Colonic mucosa (tissue), 4 donors: ENCODE results near the gene SYT1. TPM values are rescaled to one million over a fixed set of nuclear protein-coding genes. Genes with fewer than 3 reads are reported as not detected.

Experiments used
- DNase-seq: peaks from one replicate; pipeline ENCODE4 v3.0.0-alpha.2; 2020
- H3K27ac ChIP-seq: fragments of 200-600 bp; one replicate; pipeline ENCODE4 v1.8.0; 2021
- H3K27me3 ChIP-seq: fragments of 200-600 bp; one replicate; pipeline ENCODE4 v1.8.0; 2021
- H3K36me3 ChIP-seq: fragments of 200-600 bp; one replicate; pipeline ENCODE4 v1.8.0; 2021
- H3K4me1 ChIP-seq: fragments of 200-600 bp; one replicate; pipeline ENCODE4 v1.8.0; 2021; ENCODE audit warnings: mild to moderate bottlenecking
- H3K4me3 ChIP-seq: fragments of 200-600 bp; one replicate; pipeline ENCODE4 v1.8.0; 2021
- H3K9ac ChIP-seq, 2 donors: one replicate each; pipeline ENCODE4 v1.7.0; 2013; ENCODE audit warnings: control low read depth in 2 of 2, low read depth in 2 of 2, low read length in 2 of 2
- H3K9me3 ChIP-seq: fragments of 200-600 bp; one replicate; pipeline ENCODE4 v1.8.0; 2021
- intact Hi-C: fragments of 100-400 bp; cut with DNase I; formaldehyde crosslinking; loops from one replicate; pipeline ENCODE4 v1.14.1; 2022
- total RNA-seq, 2 donors: library from RNA; stranded (reverse); fragmentation: NEBNext Ultra II Directional in 1 of 2; extraction: Animal tissue kit (Norgen Biotek cat#: 25700) in 1 of 2; gene quantifications; one replicate each; pipeline ENCODE4 v1.2.1, GENCODE V29; 2021
- TF ChIP-seq, protein P1 (sequence below): fragments of 200-600 bp; IDR thresholded peaks from one replicate; pipeline ENCODE4 v1.8.0; 2022; ENCODE audit warnings: antibody characterized with exemption, mild to moderate bottlenecking
- donor health status: healthy.
- donor health status: DM: no; HTN: no; CAD: no.
- donor health status: DM: no; HTN: no; CAD: no.

SYT1 gene
- total RNA-seq, 2 donors from 2014 or later: 0.94 to 3.2 TPM

DNA sequence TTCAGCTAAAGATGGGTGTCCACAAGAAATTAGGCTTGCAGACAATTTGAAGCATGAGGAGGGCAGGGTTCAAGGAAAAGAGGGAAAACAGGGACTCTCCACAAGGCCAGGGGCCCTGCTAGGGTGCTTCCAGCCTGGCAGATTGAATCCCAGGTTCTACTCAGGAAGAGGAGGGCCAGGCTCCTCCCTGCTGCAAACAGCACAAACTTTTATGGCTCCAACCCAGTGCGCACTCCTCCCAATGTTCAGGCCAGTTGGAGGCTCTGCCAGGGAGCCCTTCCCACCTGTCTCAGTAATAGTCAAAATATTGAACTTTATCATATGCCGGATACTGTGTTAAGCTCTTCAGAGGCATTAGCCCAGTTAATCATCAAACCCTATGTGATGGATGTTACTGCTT is 244.4 kb downstream of the SYT1 start:
- Histone ChIP-seq H3K27me3 (no peaks in the 10 kb centered on the region), H3K27ac (no peak overlapping the region), H3K9me3 (no peaks in the 10 kb centered on the region), H3K4me1 (no peaks in the 10 kb centered on the region), H3K4me3 (no peak overlapping the region), H3K9ac (no peak overlapping the region), H3K36me3 (no peaks in the 10 kb centered on the region)
- intact Hi-C loops: no loop called here
- TF ChIP-seq, protein P1, sequence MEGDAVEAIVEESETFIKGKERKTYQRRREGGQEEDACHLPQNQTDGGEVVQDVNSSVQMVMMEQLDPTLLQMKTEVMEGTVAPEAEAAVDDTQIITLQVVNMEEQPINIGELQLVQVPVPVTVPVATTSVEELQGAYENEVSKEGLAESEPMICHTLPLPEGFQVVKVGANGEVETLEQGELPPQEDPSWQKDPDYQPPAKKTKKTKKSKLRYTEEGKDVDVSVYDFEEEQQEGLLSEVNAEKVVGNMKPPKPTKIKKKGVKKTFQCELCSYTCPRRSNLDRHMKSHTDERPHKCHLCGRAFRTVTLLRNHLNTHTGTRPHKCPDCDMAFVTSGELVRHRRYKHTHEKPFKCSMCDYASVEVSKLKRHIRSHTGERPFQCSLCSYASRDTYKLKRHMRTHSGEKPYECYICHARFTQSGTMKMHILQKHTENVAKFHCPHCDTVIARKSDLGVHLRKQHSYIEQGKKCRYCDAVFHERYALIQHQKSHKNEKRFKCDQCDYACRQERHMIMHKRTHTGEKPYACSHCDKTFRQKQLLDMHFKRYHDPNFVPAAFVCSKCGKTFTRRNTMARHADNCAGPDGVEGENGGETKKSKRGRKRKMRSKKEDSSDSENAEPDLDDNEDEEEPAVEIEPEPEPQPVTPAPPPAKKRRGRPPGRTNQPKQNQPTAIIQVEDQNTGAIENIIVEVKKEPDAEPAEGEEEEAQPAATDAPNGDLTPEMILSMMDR: no peak
- no peak for DNase-seq

DNA sequence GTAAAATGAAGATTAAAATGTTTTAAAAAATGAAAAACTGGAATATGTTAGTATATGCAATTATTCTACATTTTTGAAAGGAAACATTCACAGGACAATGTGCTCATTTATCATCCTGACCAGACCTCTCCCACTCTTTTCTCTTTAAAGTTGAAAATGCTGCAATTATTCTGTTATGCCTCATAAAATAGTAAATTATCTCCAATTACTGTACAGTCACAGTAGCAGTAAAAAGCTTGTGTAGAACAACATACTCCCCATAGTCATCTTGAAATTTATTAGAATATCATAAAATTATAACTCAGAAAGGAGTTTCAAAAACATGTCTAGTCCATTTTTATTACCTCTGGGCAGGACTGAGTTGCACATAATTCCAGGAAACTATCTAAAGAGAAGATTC is 250.3 kb downstream of the SYT1 start:
- H3K27me3 ChIP-seq: no peaks in the 10 kb centered on the region
- H3K9ac ChIP-seq: no peak overlapping the region
- H3K9me3 ChIP-seq: no peaks in the 10 kb centered on the region
- H3K36me3 ChIP-seq: no peaks in the 10 kb centered on the region
- no peak overlapping the region for H3K4me3 ChIP-seq
- H3K27ac ChIP-seq: no peak overlapping the region
- TF ChIP-seq, protein P1: no peak
- intact Hi-C loops: no loop called here
- DNase-seq: no peak
- H3K4me1 ChIP-seq: no peaks in the 10 kb centered on the region

DNA sequence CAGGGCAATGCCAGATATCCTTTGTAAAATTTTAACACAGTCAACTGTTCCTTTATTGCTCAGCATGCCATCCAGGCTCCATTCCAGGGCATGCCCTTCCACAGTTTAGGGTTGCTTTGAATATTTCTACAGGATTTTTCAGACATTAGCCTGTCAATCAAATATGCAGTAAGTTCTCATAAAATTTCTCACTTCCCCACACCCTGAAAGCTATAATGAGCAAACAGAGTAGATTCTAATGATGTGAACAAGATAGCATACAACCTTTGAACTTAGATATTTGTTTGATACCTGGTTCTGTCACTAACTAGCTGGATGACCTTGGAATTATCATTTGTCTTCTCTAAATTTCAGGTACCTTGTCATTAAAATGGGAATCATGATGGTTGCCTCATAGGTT is 251.2 kb downstream of the SYT1 start:
- Histone ChIP-seq H3K27me3 (no peaks in the 10 kb centered on the region), H3K4me3 (no peak overlapping the region), H3K4me1 (no peaks in the 10 kb centered on the region), H3K9ac (no peak overlapping the region), H3K36me3 (no peaks in the 10 kb centered on the region), H3K27ac (no peak overlapping the region), H3K9me3 (no peaks in the 10 kb centered on the region)
- TF ChIP-seq, protein P1: no peak
- no peak for DNase-seq
- intact Hi-C loops: no loop called here

DNA sequence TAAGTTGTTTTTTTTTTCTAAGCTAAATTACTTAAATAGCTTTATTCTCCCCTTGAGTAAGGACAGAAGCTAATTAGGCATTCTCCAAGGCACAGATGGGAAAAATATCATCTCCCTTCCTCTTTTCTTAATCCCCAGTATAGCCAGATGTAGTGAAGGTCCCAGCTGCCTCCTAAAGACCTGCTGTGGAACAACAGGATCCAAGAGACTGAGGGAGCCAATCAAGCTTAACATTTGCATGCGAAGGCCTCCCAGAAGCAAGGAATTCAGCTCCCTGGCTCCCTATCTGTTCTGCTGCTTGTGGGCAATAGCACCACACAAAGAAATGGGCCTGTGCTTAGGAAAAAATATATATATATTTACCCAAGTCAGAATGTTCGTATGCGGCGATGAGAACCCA is 255.2 kb downstream of the SYT1 start:
- DNase-seq: no peak
- Histone ChIP-seq H3K9me3 (no peaks in the 10 kb centered on the region), H3K36me3 (no peaks in the 10 kb centered on the region), H3K9ac (no peak overlapping the region), H3K4me1 (no peaks in the 10 kb centered on the region), H3K27ac (no peak overlapping the region), H3K27me3 (no peaks in the 10 kb centered on the region), H3K4me3 (no peak overlapping the region)
- TF ChIP-seq, protein P1: no peak
- intact Hi-C loops: no loop called here

DNA sequence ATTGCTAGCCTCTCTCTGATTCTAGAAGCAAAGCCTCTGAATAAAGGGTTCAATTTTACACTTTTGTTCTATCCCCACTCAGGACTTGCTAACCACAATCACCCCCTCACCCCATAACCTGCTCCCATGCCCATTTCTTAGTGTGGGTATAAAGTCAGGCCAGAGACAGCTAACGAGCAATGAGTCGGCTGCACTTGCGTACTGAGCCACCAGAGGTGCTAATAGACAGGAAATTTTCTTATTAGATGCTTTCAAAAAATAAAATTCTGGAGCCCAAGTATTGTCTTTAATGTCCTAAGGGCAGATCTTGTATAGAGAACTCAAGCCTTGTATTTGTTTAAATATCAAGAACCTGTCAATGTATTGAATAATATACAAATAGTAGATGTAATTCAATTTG is 256.9 kb downstream of the SYT1 start:
- Histone ChIP-seq H3K4me3 (no peak overlapping the region), H3K27ac (no peak overlapping the region), H3K27me3 (no peaks in the 10 kb centered on the region), H3K4me1 (no peaks in the 10 kb centered on the region), H3K9ac (no peak overlapping the region), H3K9me3 (no peaks in the 10 kb centered on the region), H3K36me3 (no peaks in the 10 kb centered on the region)
- no peak for DNase-seq
- intact Hi-C loops: no loop called here
- TF ChIP-seq, protein P1: no peak

DNA sequence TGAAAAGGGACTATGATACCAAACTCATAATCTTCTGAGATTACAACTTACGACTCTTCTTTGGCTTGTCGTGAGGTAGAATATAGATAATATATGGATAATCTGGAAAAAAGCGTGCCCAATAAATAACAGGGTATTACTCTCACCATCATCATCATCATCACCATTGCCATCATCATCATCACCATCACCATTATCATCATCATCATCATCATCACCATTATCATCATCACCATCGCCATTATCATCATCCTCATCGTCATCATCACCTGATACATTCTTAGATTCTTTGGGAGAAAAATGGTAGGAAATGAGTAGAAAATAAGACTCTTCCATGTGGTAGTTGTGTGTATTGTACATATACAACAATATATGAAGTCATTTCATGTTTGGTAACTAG is 259.8 kb downstream of the SYT1 start:
- no peak overlapping the region for H3K27ac ChIP-seq

More for the DNA sequence above, 259.8 kb downstream of the SYT1 start:
- TF ChIP-seq, protein P1: no peak
- no peak overlapping the region for H3K9ac ChIP-seq
- H3K9me3 ChIP-seq: no peaks in the 10 kb centered on the region
- no peaks in the 10 kb centered on the region for H3K27me3 ChIP-seq
- no peaks in the 10 kb centered on the region for H3K4me1 ChIP-seq
- no peak for DNase-seq
- H3K4me3 ChIP-seq: no peak overlapping the region
- intact Hi-C loops: no loop called here
- H3K36me3 ChIP-seq: no peaks in the 10 kb centered on the region
